ENCODE measurements around the gene WHAMM. TPM values are rescaled to one million over a fixed set of nuclear protein-coding genes. Genes with fewer than 3 reads are reported as not detected.
A peak's percentile ranks its signal among the peaks of the same experiment; 100 is the strongest.

The WHAMM gene
- total and polyA plus RNA-seq, 7 donors: 9.9 to 30.8 (median 19.4) TPM

- Histone ChIP-seq H3K4me1 (peaks cover 69% of the 10 kb centered on the region), H3K27ac (peak overlapping the region; percentile 100), H3K4me3 (peak overlapping the region; percentile 68), H3K27me3 (ENCODE audit: insufficient read depth in 3 of 3, low read length in 2 of 3) (no peaks in the 10 kb centered on the region), H3K9me3 (no peaks in the 10 kb centered on the region), H3K36me3 (ENCODE audit: insufficient read depth in 1 of 2, low read depth in 1 of 2) (peaks cover 0 to 12% of the 10 kb centered on the region in 2 donors)
- intact Hi-C loops (cut with DNase I): loop anchor here (2.0 to 5.0 kb wide), 2 partner anchors 35 to 37 kb away; no protein-coding TSS in a partner anchor
- ATAC-seq: peak; percentile 29 to 54 (median 40)
- WGBS, 3 donors: 13 to 45% (median 26%) methylated on average over 2 of the region's 2 CpGs
- TF ChIP-seq CTCF (IDR thresholded peaks at IDR 0.05): no peak
- DNase-seq: no peak
Observed at GRCh38 chr15:82803793-82804574, 5.4 kb upstream of the WHAMM start.

- Histone ChIP-seq H3K4me1 (peaks cover 63% of the 10 kb centered on the region), H3K36me3 (ENCODE audit: insufficient read depth in 1 of 2, low read depth in 1 of 2) (peaks cover 0 to 12% of the 10 kb centered on the region in 2 donors), H3K27ac (peak overlapping the region; percentile 100), H3K27me3 (ENCODE audit: insufficient read depth in 3 of 3, low read length in 2 of 3) (no peaks in the 10 kb centered on the region), H3K9me3 (no peaks in the 10 kb centered on the region), H3K4me3 (peak overlapping the region; percentile 68)
- intact Hi-C loops (cut with DNase I): loop anchor here in 1 of 2 donors (5.0 kb wide), 1 partner anchor 37 kb away; no protein-coding TSS in a partner anchor
- no peak for TF ChIP-seq CTCF (IDR thresholded peaks at IDR 0.05)
- 27 to 43% (median 33%) methylated on average over 1 of the region's 1 CpG for WGBS, 3 donors
- DNase-seq: no peak
- ATAC-seq: peak in 1 of 4 donors; percentile 11
Observed at GRCh38 chr15:82804575-82804949, 4.9 kb upstream of the WHAMM start.

DNA sequence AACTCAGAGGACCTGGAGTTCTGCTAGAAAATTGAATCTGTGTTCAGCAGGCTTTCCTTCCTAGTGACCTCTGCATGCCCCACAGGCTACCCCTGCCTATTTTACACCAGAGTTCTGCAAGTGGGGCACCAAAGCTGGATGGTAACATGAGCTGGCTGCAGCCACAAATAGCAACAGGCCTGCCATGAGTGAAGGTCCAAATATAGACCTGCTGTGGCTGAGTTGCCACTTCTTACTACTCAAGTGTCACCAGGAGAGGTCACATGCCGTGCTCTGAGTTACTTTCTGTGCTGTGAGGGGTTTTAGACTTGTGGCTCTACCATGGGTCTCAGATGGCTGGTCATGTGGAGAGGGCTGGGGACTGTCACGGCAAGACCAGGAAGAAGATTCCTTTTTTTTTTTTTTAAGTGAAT is 3.4 kb upstream of the WHAMM start, which contains the start of gene FSD2:
FSD2 (minus strand) TSS at position 76 of the 413 bp plus-strand sequence. CDS start 18,679 bp downstream, outside the sequence.
- peak; percentile 71 to 81 (median 76) for ATAC-seq
- intact Hi-C loops (cut with DNase I): no loop called here
- WGBS, 3 donors: 12 to 21% (median 19%) methylated on average over 2 of the region's 2 CpGs
- Histone ChIP-seq H3K9me3 (no peaks in the 10 kb centered on the region), H3K36me3 (ENCODE audit: insufficient read depth in 1 of 2, low read depth in 1 of 2) (peaks cover 0 to 10% of the 10 kb centered on the region in 2 donors), H3K4me3 (peak within 1 kb of the TSS; percentile 68), H3K27ac (peak within 1 kb of the TSS; percentile 100), H3K4me1 (peaks cover 48% of the 10 kb centered on the region), H3K27me3 (ENCODE audit: insufficient read depth in 3 of 3, low read length in 2 of 3) (no peaks in the 10 kb centered on the region)
- TF ChIP-seq CTCF (IDR thresholded peaks at IDR 0.05): no peak
- DNase-seq: peak; percentile 67 to 87

GRCh38 chr15:82807920-82808633 is 1.4 kb upstream of the WHAMM start:
- no peak for ATAC-seq
- H3K27me3 ChIP-seq (ENCODE audit: insufficient read depth in 3 of 3, low read length in 2 of 3): no peaks in the 10 kb centered on the region
- H3K9me3 ChIP-seq: no peaks in the 10 kb centered on the region
- no peak for DNase-seq
- H3K27ac ChIP-seq: peak overlapping the region; percentile 100
- peaks cover 48% of the 10 kb centered on the region for H3K4me1 ChIP-seq
- peak overlapping the region; percentile 92 for H3K4me3 ChIP-seq
- 66 to 72% (median 72%) methylated on average over 11 of the region's 11 CpGs for WGBS, 3 donors
- peaks cover 0 to 3% of the 10 kb centered on the region in 2 donors for H3K36me3 ChIP-seq (ENCODE audit: insufficient read depth in 1 of 2, low read depth in 1 of 2)
- intact Hi-C loops (cut with DNase I): no loop called here
- TF ChIP-seq CTCF (IDR thresholded peaks at IDR 0.05): no peak

All from psoas muscle (tissue), 8 donors.